Peyer's patch (tissue), 4 donors: Measurements from ENCODE around the gene KIF3B.
"Not testable (repeated sequence)": the region's sequence is repeated elsewhere in the genome, so short reads cannot be mapped to it uniquely, and the experiment has no call there.

Source experiments
- CTCF ChIP-seq, 6 experiments: fragments of 450-650 bp in 4 of 6; fragments of 200-600 bp in 2 of 6; sonication (generic) in 1 of 6; IDR thresholded peaks; one replicate each; pipeline ENCODE4 v1.5.1; 2017 to 2019; ENCODE audit warnings: antibody characterized with exemption in 6 of 6, mild to moderate bottlenecking in 3 of 6, moderate library complexity in 1 of 6
- POLR2A ChIP-seq, 2 donors: fragments of 450-650 bp; IDR thresholded peaks; one replicate each; pipeline ENCODE4 v1.5.1; 2017; ENCODE audit warnings: antibody characterized with exemption in 2 of 2, mild to moderate bottlenecking in 2 of 2, moderate library complexity in 2 of 2

- not testable (repeated sequence) for TF ChIP-seq CTCF, POLR2A (IDR thresholded peaks at IDR 0.05)
Measured at GRCh38 chr20:32341053-32341452, 63.6 kb downstream of the KIF3B start.
